Measurements from ENCODE around the gene PDCD2L.
"Not testable (repeated sequence)": the region's sequence is repeated elsewhere in the genome, so short reads cannot be mapped to it uniquely, and the experiment has no call there.

Gene PDCD2L

DNA sequence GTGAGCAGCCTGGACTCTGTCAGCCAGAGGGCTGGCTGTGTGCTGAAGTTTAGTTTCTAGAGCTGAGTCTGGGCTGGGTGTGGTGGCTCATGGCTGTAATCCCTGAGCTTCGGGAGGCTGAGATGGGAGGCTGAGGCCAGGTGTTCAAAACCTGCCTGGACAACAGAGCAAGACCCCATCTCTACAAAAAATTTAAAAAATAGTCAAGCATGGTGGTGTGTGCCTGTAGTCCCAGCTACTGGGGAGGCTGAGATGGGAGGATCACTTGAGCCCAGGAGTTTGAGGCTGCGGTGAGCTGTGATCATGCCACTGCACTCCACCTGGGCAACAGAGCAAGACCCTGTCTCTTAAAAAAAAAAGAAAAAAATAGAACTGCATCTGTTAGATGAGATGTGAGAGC lies 15.5 kb upstream of the PDCD2L start:
- H3K4me1 Mint-ChIP-seq, H3K4me3 Mint-ChIP-seq, H3K27me3 Mint-ChIP-seq, ATAC-seq, H3K9me3 Mint-ChIP-seq, H3K27ac Mint-ChIP-seq: not testable (repeated sequence)
- H3K36me3 Mint-ChIP-seq, result peaks cover 32% of the 10 kb centered on the region

DNA sequence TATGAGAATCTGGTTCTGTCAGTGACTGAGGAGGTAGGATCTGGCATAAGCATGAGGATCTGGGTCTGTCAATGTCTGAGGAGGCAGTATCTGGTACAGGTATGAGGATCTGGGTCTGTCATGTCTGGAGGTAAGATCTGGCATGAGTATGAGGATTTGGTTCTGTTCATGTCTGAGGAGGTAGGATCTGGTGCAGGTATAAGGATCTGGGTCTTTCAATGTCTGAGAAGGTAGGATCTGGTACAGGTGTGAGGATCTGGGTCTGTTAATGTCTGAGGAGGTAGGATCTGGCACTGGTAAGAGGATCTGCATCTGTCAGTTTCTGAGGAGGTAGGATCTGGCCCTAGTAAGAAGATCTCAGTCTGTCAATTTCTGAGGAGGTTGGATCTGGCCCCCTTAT lies 12.4 kb upstream of the PDCD2L start:
- Mint-ChIP-seq H3K4me1 (no peaks in the 10 kb centered on the region), H3K36me3 (peaks cover 5% of the 10 kb centered on the region), H3K4me3 (no peak overlapping the region), H3K9me3 (no peaks in the 10 kb centered on the region), H3K27ac (no peak overlapping the region), H3K27me3 (no peaks in the 10 kb centered on the region)
- no peak for ATAC-seq

DNA sequence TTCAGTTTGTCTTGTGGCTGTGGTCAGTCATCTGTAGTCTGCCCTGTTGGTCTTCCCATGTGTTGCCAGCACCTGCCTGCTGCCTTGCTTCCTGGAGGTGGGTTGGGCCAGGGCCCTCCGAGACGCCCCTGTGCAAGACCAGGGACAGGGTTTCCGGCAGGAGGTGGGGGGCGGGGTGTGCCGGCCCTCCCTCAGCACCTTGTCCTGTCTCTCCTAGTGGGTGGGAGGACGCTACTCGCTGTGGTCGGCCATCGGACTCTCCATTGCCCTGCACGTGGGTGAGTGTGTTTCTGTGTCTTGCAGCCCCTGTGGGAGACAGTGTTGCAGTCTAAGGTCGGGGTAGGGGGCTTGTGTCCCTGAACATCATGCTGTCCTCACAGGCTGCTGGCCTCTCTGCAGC lies 11.2 kb upstream of the PDCD2L start:
- no peaks in the 10 kb centered on the region for H3K27me3 Mint-ChIP-seq

DNA sequence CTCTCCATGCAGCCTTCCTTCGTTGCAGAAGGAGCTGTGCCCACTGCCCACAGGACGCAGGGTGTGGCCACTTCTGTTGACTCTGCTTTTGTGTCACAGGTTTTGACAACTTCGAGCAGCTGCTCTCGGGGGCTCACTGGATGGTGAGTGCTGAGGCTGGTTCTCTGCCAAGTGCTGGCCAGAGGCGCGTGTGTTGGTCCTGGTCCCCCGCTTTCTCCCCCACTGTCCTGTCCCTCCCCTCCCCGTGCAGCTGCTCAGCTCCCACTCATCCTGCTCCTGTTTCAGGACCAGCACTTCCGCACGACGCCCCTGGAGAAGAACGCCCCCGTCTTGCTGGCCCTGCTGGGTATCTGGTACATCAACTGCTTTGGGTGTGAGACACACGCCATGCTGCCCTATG lies 10.6 kb upstream of the PDCD2L start:
- peaks cover 5% of the 10 kb centered on the region for H3K36me3 Mint-ChIP-seq
- no peaks in the 10 kb centered on the region for H3K4me1 Mint-ChIP-seq
- H3K4me3 Mint-ChIP-seq, result no peak overlapping the region
- no peaks in the 10 kb centered on the region for H3K9me3 Mint-ChIP-seq
- H3K27ac Mint-ChIP-seq, result no peak overlapping the region
- H3K27me3 Mint-ChIP-seq, result no peaks in the 10 kb centered on the region
- no peak for ATAC-seq

More for the DNA sequence above, 11.2 kb upstream of the PDCD2L start:
- peak; percentile 9 for ATAC-seq
- Mint-ChIP-seq H3K4me1 (no peaks in the 10 kb centered on the region), H3K27ac (no peak overlapping the region), H3K36me3 (no peaks in the 10 kb centered on the region), H3K9me3 (no peaks in the 10 kb centered on the region), H3K4me3 (no peak overlapping the region)

DNA sequence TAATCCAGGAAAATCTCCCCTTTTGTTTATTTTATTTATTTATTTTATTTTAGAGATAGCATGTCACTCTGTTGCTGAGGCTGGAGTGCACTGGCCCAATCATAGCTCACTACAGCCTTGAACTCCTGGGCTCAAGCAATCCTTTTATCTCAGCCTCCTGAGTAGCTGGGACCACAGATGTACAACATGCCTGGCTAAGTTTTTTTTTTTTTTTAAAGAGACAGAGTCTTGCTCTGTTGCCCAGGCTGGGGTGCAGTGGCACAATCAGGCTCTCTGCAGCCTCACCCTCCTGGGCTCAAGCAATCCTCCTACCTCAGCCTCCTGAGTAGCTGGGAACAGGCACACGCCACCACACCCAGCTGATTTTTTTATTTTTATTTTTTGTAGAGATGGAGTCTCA lies 6.3 kb upstream of the PDCD2L start:
- Mint-ChIP-seq H3K9me3 (no peaks in the 10 kb centered on the region), H3K27me3 (no peaks in the 10 kb centered on the region), H3K4me3 (no peak overlapping the region), H3K27ac (no peak overlapping the region), H3K36me3 (peaks cover 24% of the 10 kb centered on the region), H3K4me1 (no peaks in the 10 kb centered on the region)
- ATAC-seq, result no peak

DNA sequence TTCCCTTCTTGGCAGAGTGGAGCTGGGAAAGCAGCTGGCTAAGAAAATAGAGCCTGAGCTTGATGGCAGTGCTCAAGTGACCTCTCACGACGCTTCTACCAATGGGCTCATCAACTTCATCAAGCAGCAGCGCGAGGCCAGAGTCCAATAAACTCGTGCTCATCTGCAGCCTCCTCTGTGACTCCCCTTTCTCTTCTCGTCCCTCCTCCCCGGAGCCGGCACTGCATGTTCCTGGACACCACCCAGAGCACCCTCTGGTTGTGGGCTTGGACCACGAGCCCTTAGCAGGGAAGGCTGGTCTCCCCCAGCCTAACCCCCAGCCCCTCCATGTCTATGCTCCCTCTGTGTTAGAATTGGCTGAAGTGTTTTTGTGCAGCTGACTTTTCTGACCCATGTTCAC lies 4.3 kb upstream of the PDCD2L start:
- Mint-ChIP-seq H3K36me3 (peaks cover 24% of the 10 kb centered on the region), H3K27me3 (no peaks in the 10 kb centered on the region), H3K4me3 (no peak overlapping the region), H3K4me1 (peaks cover 11% of the 10 kb centered on the region), H3K27ac (no peak overlapping the region), H3K9me3 (no peaks in the 10 kb centered on the region)
- no peak for ATAC-seq

DNA sequence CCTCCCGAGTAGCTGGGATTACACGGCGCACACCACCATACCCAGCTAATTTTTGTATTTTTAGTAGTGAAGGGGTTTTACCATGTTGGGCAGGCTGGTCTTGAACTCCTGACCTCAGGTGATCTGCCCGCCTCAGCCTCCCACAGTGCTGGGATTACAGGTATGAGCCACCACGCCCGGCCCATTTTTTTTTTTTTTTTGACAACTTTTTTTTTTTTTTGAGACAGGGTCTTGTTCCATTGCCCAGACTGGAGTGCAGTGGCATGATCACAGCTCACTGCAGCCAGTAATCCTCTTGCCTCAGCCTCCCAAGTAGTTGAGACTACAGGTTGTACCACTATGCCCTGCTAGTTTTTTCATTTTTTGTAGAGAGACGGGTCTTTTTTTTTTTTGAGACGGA lies 3.4 kb upstream of the PDCD2L start:
- peaks cover 16% of the 10 kb centered on the region for H3K4me1 Mint-ChIP-seq
- not testable (repeated sequence) for H3K27me3 Mint-ChIP-seq, H3K27ac Mint-ChIP-seq

DNA sequence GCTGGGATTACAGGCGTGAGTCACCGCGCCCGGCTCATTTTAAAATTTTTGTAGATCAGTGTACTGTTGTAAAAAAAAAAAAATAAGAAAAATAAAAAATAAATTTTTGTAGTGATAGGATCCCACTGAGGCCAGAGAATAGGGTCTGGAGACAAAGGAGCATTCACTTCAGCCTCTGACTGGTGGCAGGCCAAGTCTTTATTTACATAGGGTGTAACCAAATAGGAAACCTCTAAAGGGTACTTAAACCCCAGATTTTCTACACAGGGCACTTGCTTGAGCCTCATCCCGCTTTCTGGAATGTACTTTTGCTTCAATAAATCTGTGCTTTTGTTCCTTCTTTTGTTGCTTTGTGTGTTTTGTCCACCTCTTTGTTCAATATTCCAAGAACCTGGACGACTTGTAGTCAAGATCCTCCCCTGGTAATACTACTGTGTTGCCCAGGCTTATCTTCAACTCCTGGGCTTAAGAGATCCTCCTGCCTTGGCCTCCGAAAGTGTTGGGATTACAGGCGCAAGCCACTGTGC lies 2.1 kb upstream of the PDCD2L start:
- Mint-ChIP-seq H3K4me1 (peaks cover 16% of the 10 kb centered on the region), H3K36me3 (peaks cover 24% of the 10 kb centered on the region), H3K9me3 (no peaks in the 10 kb centered on the region), H3K27me3 (no peaks in the 10 kb centered on the region), H3K4me3 (no peak overlapping the region), H3K27ac (no peak overlapping the region)
- no peak for ATAC-seq

More for the DNA sequence above, 3.4 kb upstream of the PDCD2L start:
- H3K4me3 Mint-ChIP-seq, ATAC-seq, H3K9me3 Mint-ChIP-seq: not testable (repeated sequence)
- H3K36me3 Mint-ChIP-seq, result peaks cover 24% of the 10 kb centered on the region

DNA sequence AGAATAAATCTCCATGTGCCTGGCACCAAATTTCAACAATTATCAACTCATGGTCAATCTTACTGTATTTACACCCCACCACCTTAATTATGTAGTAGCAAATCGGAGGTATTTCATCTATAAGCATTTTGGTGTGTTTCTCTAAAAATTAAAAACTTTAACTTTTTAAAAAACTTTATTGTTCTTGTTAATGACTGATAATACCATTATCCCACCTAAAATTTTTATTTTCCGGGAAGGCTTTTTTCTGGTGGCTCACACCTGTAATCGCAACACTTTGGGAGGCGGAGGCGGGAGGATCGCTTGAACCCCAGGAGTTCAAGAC lies 453 bp upstream of the PDCD2L start:
- Mint-ChIP-seq H3K9me3 (no peaks in the 10 kb centered on the region), H3K4me3 (peak overlapping the region; percentile 98), H3K27me3 (no peaks in the 10 kb centered on the region), H3K36me3 (peaks cover 20% of the 10 kb centered on the region), H3K27ac (peak overlapping the region; percentile 95), H3K4me1 (peaks cover 20% of the 10 kb centered on the region)
- peak; percentile 9 for ATAC-seq

DNA sequence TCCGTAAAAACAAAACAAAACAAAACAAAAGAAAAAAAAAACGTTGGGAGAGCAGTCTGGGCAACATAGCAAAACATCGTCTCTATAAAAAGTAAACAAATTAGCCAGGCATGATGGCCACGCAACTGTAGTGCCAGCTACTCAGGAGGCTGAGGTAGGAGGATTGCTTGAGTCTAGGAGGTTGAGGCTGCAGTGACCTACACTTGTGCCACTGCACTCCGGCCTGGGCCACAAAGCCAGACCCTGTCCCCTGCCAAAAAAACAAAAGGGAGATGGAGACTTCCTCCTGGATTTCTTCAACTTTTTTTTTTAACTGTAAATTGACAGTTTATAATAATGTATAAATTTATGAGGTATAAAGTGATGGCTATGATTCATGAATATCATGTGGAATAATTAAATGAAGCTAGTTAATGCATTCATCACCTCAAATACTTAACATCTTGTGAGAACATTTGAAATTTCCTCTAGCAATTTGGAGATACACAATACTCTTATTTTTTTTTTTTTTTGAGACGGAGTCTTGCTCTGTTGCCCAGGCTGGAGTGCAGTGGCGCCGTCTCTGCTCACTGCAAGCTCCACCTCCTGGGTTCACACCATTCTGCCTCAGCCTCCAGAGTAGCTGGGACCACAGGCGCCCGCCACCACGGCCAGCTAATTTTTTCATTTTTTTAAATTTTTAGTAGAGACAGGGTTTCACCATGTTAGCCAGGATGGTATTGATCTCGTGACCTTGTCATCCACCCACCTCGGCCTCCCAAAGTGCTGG lies 1.9 kb downstream of the PDCD2L start:
- peaks cover 14% of the 10 kb centered on the region for H3K36me3 Mint-ChIP-seq
- no peaks in the 10 kb centered on the region for H3K9me3 Mint-ChIP-seq
- ATAC-seq, result no peak
- H3K27me3 Mint-ChIP-seq, result no peaks in the 10 kb centered on the region
- H3K4me1 Mint-ChIP-seq, result peaks cover 33% of the 10 kb centered on the region
- H3K27ac Mint-ChIP-seq, result peak overlapping the region; percentile 42
- H3K4me3 Mint-ChIP-seq, result peak overlapping the region; percentile 26

DNA sequence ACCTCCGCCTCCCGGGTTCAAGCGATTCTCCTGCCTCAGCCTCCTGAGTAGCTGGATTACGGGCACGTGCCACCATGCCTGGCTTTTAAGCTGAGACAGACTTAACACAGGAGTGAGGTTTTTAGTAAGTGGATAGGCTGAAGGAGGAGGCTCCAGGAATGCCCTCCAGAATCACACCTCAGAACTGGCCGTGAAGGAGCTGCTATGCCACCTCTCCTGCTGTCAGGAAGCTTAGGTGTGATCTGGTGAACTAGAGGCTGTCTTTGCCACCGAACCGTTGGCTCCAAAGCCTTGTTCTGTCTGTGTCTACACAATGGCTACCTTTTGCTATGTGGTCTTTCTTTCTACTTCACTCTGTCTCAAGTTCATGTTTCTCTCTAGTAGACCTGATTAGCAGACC lies 4.2 kb downstream of the PDCD2L start:
- Mint-ChIP-seq H3K27ac (peak overlapping the region; percentile 83), H3K4me3 (no peak overlapping the region), H3K4me1 (peaks cover 33% of the 10 kb centered on the region), H3K9me3 (no peaks in the 10 kb centered on the region), H3K36me3 (peaks cover 14% of the 10 kb centered on the region), H3K27me3 (no peaks in the 10 kb centered on the region)
- no peak for ATAC-seq

DNA sequence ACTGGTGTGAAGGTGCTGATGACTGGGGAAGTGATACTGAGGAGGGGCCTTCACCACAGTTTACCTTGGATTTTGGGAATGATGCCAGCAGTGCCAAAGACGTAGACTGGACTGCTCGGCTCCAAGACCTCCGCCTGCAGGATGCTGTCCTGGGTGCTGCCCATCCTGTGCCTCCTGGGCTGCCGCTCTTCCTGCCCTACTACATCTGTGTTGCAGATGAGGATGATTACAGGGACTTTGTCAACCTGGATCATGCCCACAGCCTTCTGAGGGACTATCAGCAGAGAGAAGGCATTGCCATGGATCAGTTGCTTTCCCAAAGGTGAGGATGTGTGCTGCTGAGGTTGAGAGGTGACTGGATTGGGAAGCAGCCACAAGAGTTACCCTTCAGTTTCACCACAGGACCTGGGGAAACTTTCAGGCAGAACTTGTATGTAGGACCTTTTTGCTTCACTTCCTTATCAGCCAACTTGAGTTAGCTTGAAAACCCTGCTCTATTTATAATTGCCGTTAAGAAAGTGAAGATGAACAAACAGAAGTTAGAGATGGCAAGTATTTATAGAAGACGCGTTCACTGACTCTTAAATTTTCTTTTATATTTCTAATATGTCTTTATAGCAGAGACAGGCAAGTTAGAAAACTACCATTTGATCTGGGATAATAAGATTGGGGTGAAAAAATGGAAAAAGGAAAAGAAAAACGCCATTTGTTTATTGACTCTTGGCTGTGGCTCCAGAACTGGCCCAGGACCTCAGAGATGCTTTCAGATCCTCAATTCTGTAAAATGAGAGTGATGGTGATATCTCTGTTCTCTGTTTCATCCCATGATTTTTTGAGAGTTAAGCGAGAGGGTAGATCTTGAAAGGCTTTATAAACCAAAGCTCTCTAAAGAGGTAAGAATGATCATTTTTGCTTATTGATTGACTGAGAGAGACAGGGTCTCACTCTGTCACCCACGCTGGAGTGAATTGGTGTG lies 5.3 kb downstream of the PDCD2L start:
- Mint-ChIP-seq H3K4me3 (peak overlapping the region; percentile 61), H3K9me3 (no peaks in the 10 kb centered on the region), H3K27me3 (no peaks in the 10 kb centered on the region), H3K27ac (peak overlapping the region; percentile 83), H3K36me3 (peaks cover 14% of the 10 kb centered on the region), H3K4me1 (peaks cover 26% of the 10 kb centered on the region)
- peak; percentile 77 for ATAC-seq

DNA sequence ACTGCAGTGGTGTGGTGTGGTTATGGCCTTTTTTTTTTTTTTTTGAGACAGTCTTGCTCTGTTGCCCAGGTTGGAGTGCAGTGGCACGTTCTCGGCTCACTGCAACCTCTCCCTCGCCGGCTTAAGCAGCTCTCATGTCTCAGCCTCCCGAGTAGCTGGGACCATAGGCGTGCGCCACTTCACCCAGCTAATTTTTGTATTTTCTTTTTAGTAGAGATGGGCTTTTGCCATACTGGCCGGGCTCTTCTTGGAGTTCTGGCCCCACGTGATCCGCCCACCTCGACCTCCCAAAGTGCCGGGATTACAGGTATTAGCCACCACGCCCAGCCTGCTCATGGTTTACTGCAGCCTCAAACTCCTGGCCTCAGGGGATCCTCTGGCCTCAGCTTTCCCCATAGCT lies 7.0 kb downstream of the PDCD2L start:
- H3K27me3 Mint-ChIP-seq, result no peaks in the 10 kb centered on the region
- H3K4me1 Mint-ChIP-seq, result peaks cover 17% of the 10 kb centered on the region
- no peak overlapping the region for H3K4me3 Mint-ChIP-seq
- no peak for ATAC-seq
- peaks cover 18% of the 10 kb centered on the region for H3K36me3 Mint-ChIP-seq
- no peak overlapping the region for H3K27ac Mint-ChIP-seq
- no peaks in the 10 kb centered on the region for H3K9me3 Mint-ChIP-seq

DNA sequence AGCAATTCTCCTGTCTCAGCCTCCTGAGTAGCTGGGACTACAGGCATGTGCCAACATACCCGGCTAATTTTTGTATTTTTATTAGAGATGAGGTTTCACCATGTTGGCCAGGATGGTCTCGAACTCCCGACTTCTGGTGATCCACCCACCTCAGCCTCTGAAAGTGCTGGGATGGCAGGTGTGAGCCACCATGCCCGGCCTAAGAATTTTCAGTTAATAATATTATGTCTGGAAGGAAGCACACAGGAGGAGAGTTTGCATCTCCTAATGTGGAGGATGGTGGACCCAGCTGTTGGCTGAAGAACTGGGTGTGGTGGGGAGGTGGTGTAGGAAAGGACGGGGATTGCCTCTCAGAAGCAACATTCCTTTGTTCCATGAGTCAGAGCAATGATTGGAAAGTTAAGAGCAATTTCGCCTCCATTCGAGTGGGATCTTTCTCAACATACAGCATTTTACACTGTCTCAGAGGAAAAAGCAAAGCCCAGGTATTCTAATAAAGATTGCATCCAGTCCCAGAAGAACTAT lies 11.9 kb downstream of the PDCD2L start:
- ATAC-seq, result no peak
- Mint-ChIP-seq H3K27ac (no peak overlapping the region), H3K9me3 (no peaks in the 10 kb centered on the region), H3K27me3 (no peaks in the 10 kb centered on the region), H3K4me3 (no peak overlapping the region), H3K36me3 (peaks cover 21% of the 10 kb centered on the region), H3K4me1 (no peaks in the 10 kb centered on the region)

DNA sequence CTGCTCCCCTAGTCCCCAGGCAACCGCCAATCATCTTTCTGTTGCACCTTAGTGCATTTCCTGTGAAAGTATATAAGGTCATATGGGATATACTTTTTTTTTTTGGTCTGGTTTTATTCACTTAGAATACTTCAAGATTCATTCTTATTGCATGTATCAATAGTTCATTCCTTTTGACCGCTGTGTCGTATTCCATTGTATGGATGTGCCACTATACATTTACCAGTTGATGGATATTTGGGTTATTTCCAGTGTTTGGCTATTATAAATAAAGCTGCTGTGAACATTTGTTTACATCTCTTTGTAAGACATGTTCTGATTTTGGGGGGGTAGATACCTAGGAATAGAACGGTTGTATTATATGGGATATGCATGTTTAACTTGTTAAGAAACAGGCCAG lies 14.1 kb downstream of the PDCD2L start:
- H3K27me3 Mint-ChIP-seq, result no peaks in the 10 kb centered on the region
- no peaks in the 10 kb centered on the region for H3K9me3 Mint-ChIP-seq
- H3K4me1 Mint-ChIP-seq, result no peaks in the 10 kb centered on the region
- ATAC-seq, result no peak
- H3K36me3 Mint-ChIP-seq, result peaks cover 21% of the 10 kb centered on the region
- H3K27ac Mint-ChIP-seq, result no peak overlapping the region
- H3K4me3 Mint-ChIP-seq, result no peak overlapping the region

Data from stimulated activated memory B cell treated with anti-CD40 and anti-IgM and Interleukin-4, amounts not matched to agents 10 μg/mL and 1 μg/mL and 100 μg/mL, for 72 hours (primary cell).